CD4-positive, alpha-beta T cell treated with Interleukin-6 at 100 ng/mL for 8 hours (primary cell): ENCODE results near the gene SPHK2.
A peak's percentile ranks its signal among the peaks of the same experiment; 100 is the strongest.

Experiments used
- DNase-seq: peaks from one replicate; pipeline ENCODE4 v3.0.0-alpha.2; 2020; ENCODE audit warnings: mixed read lengths, low spot score

Gene SPHK2

GRCh38 chr19:48606463-48607358 is 12.6 kb upstream of the SPHK2 start, which contains the start of gene SPACA4:
TSS of gene SPACA4 (plus strand) at chr19:48606742. CDS start at chr19:48606979, 237 bp downstream.
- DNase-seq: no peak

- DNase-seq: no peak
Observed at GRCh38 chr19:48607359-48607755, 11.9 kb upstream of the SPHK2 start.

GRCh38 chr19:48608798-48609263 is 10.5 kb upstream of the SPHK2 start:
- DNase-seq: peak; percentile 62

GRCh38 chr19:48609571-48610108 is 9.7 kb upstream of the SPHK2 start:
- DNase-seq: no peak

- DNase-seq: no peak
Observed at GRCh38 chr19:48611872-48612271, 7.4 kb upstream of the SPHK2 start.

- no peak for DNase-seq
Observed at GRCh38 chr19:48613024-48613851, 6.1 kb upstream of the SPHK2 start.

GRCh38 chr19:48613852-48614435 is 5.4 kb upstream of the SPHK2 start:
- no peak for DNase-seq

GRCh38 chr19:48614436-48615230 is 4.7 kb upstream of the SPHK2 start, which contains the start of gene FAM83E:
TSS of gene FAM83E (minus strand) at chr19:48615076. CDS start at chr19:48613372, 1,704 bp downstream.
- DNase-seq: no peak

GRCh38 chr19:48615231-48616040 is 3.9 kb upstream of the SPHK2 start:
- no peak for DNase-seq

- DNase-seq: no peak
Observed at GRCh38 chr19:48616041-48616436, 3.3 kb upstream of the SPHK2 start.

GRCh38 chr19:48616491-48617056 is 2.7 kb upstream of the SPHK2 start:
- DNase-seq: no peak

GRCh38 chr19:48617146-48617937 is 2.0 kb upstream of the SPHK2 start:
- DNase-seq: no peak

GRCh38 chr19:48618278-48618915 is 909 bp upstream of the SPHK2 start:
- DNase-seq: no peak

GRCh38 chr19:48619692-48620585 is 633 bp downstream of the SPHK2 start:
- no peak for DNase-seq

- DNase-seq: no peak
Observed at GRCh38 chr19:48623556-48624066, 4.3 kb downstream of the SPHK2 start.

- DNase-seq: peak; percentile 95
Observed at GRCh38 chr19:48624067-48624594, 4.8 kb downstream of the SPHK2 start.
